ENCODE results near the gene THSD7A.

Gene THSD7A

DNA sequence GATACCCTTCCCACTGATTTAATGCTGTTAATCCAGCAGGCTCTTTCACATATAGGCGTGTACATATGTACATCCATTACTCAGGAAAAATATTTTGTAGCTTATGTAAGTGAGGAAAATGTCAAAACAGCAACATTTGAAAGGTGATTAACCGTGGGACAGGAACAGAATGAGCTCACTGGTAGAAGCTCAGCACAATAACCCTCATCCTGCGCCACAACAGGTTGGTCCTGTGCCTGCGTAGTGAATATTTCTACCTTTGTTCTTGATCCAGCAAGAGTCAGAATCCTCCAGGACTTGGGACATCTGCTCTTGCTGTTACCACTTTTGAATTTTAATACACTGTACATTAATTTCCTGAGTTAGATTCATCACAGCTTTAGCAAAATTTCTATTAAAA, 359.4 kb downstream of the THSD7A start:
- Histone ChIP-seq H3K27ac (no peak overlapping the region), H3K27me3 (no peaks in the 10 kb centered on the region), H3K4me1 (ENCODE audit: control insufficient read depth in 1 of 2, insufficient read depth in 1 of 2, low read depth in 1 of 2, low read length in 1 of 2) (no peaks in the 10 kb centered on the region), H3K36me3 (no peaks in the 10 kb centered on the region), H3K9me3 (no peaks in the 10 kb centered on the region), H3K4me3 (ENCODE audit: low read depth in 1 of 2, low read length in 1 of 2) (no peak overlapping the region)
- TF ChIP-seq, protein P1, sequence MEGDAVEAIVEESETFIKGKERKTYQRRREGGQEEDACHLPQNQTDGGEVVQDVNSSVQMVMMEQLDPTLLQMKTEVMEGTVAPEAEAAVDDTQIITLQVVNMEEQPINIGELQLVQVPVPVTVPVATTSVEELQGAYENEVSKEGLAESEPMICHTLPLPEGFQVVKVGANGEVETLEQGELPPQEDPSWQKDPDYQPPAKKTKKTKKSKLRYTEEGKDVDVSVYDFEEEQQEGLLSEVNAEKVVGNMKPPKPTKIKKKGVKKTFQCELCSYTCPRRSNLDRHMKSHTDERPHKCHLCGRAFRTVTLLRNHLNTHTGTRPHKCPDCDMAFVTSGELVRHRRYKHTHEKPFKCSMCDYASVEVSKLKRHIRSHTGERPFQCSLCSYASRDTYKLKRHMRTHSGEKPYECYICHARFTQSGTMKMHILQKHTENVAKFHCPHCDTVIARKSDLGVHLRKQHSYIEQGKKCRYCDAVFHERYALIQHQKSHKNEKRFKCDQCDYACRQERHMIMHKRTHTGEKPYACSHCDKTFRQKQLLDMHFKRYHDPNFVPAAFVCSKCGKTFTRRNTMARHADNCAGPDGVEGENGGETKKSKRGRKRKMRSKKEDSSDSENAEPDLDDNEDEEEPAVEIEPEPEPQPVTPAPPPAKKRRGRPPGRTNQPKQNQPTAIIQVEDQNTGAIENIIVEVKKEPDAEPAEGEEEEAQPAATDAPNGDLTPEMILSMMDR (IDR thresholded peaks at IDR 0.05), result no peak

- TF ChIP-seq, protein P1 (IDR thresholded peaks at IDR 0.05), result no peak
- Histone ChIP-seq H3K4me3 (ENCODE audit: low read depth in 1 of 2, low read length in 1 of 2) (no peak overlapping the region), H3K36me3 (no peaks in the 10 kb centered on the region), H3K27me3 (no peaks in the 10 kb centered on the region), H3K27ac (no peak overlapping the region), H3K9me3 (no peaks in the 10 kb centered on the region), H3K4me1 (ENCODE audit: control insufficient read depth in 1 of 2, insufficient read depth in 1 of 2, low read depth in 1 of 2, low read length in 1 of 2) (no peaks in the 10 kb centered on the region)
Observed at GRCh38 chr7:11471255-11471654, 360.7 kb downstream of the THSD7A start.

DNA sequence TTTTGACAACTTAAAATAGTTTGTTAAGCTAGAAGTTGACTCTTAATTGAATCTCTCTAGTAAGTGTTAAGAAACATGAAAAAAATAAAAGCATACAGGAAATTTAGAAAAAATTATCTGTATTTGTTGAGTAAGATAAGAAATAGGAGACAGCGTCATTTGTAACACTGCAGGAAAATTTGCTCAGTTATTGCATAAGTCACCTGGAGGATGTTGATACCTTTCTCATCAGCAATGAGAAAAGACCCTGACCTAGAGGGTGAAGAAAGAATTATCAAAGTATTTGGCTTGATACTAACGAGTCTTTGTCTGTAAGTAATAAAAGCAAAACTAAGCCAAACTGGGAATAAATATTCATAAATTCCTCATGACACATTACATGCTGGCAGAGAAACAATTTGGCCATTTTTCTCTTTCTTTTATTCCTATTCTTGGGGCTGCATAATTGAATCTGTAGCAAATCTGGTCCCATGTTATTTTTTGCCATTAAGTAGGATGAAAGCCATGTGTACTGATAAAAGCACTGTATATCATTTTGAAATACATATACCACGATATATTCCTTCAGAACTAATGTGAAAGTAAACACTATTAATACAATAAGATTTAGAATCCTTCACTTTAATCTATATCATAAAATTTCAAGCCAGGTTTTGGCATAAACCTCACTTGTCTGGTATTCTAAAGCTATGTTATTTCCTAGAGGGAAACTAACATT, 362.8 kb downstream of the THSD7A start:
- no peaks in the 10 kb centered on the region for H3K9me3 ChIP-seq
- no peak overlapping the region for H3K27ac ChIP-seq
- H3K36me3 ChIP-seq, result no peaks in the 10 kb centered on the region
- no peaks in the 10 kb centered on the region for H3K27me3 ChIP-seq
- TF ChIP-seq, protein P1 (IDR thresholded peaks at IDR 0.05), result no peak
- H3K4me1 ChIP-seq (ENCODE audit: control insufficient read depth in 1 of 2, insufficient read depth in 1 of 2, low read depth in 1 of 2, low read length in 1 of 2), result no peaks in the 10 kb centered on the region
- H3K4me3 ChIP-seq (ENCODE audit: low read depth in 1 of 2, low read length in 1 of 2), result no peak overlapping the region

- Histone ChIP-seq H3K27me3 (no peaks in the 10 kb centered on the region), H3K36me3 (no peaks in the 10 kb centered on the region), H3K27ac (no peak overlapping the region), H3K4me1 (ENCODE audit: control insufficient read depth in 1 of 2, insufficient read depth in 1 of 2, low read depth in 1 of 2, low read length in 1 of 2) (no peaks in the 10 kb centered on the region), H3K9me3 (no peaks in the 10 kb centered on the region), H3K4me3 (ENCODE audit: low read depth in 1 of 2, low read length in 1 of 2) (no peak overlapping the region)
- TF ChIP-seq, protein P1 (IDR thresholded peaks at IDR 0.05), result no peak
Observed at GRCh38 chr7:11466517-11467105, 365.4 kb downstream of the THSD7A start.

GRCh38 chr7:11464624-11465023, 367.4 kb downstream of the THSD7A start:
- TF ChIP-seq, protein P1 (IDR thresholded peaks at IDR 0.05), result no peak

More at GRCh38 chr7:11464624-11465023, 367.4 kb downstream of the THSD7A start:
- no peak overlapping the region for H3K4me3 ChIP-seq (ENCODE audit: low read depth in 1 of 2, low read length in 1 of 2)
- no peaks in the 10 kb centered on the region for H3K4me1 ChIP-seq (ENCODE audit: control insufficient read depth in 1 of 2, insufficient read depth in 1 of 2, low read depth in 1 of 2, low read length in 1 of 2)
- no peaks in the 10 kb centered on the region for H3K27me3 ChIP-seq
- no peak overlapping the region for H3K27ac ChIP-seq
- no peaks in the 10 kb centered on the region for H3K36me3 ChIP-seq
- no peaks in the 10 kb centered on the region for H3K9me3 ChIP-seq

Measured in neutrophil (primary cell).